Stimulated activated CD4-positive, alpha-beta T cell treated with anti-CD3 and anti-CD28 coated beads, Interleukin-1b, Interleukin-23, amount 100 ng/mL, for 24 hours (primary cell): ENCODE results near the gene SLCO1B3.

ENCODE experiments used
- DNase-seq, 4 experiments: peaks; one replicate each; pipeline ENCODE4 v3.0.0-alpha.2; 2020; ENCODE audit warnings: low read depth in 4 of 4, low spot score in 1 of 4

SLCO1B3 gene

DNA sequence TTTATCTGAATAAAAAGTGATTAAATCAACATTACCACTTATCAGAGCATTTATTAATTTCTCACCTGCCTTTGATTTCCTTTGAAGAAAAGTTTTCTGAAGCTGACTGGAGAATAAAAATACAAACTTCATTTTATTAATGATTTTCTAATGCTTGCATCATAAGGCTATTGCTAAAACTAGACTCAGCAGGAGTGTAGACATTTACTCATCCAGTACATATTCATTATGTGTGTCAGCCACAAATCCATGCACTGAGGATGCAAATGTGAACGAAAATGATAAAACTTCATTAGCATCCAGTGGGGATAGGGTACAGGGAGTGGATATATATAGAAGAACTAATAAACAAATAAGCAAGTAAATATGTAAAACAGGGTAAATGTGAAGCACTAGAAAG is 74.6 kb downstream of the SLCO1B3 start:
- DNase-seq, result no peak

GRCh38 chr12:20885552-20885951 is 75.0 kb downstream of the SLCO1B3 start:
- DNase-seq, result no peak

DNA sequence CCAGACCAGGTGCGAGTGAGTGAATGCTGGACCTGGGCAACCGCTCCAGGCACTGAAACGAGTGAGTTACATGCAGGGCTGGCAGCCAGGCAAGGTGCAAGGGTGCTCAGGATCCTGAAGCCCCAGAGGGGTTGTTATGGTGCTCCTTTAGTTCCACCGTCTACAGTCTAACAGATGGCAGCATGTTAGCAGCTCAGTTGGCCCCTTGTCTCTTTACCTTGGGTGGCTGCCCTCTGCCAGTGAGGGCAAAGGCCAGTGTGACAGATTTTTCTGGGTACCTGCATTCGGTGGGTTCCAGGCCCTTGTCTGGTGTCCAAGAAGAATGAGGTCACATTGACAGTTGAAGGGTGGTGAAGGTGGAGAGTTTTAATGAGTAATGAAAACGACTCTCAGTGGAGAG is 106.8 kb downstream of the SLCO1B3 start:
- DNase-seq, result no peak

- no peak for DNase-seq
These were observed 107.3 kb downstream of the SLCO1B3 start for GRCh38 chr12:20917819-20918218.

GRCh38 chr12:20931894-20932293 is 121.4 kb downstream of the SLCO1B3 start:
- no peak for DNase-seq

- no peak for DNase-seq
These were observed 136.2 kb downstream of the SLCO1B3 start for GRCh38 chr12:20946732-20947131.

DNA sequence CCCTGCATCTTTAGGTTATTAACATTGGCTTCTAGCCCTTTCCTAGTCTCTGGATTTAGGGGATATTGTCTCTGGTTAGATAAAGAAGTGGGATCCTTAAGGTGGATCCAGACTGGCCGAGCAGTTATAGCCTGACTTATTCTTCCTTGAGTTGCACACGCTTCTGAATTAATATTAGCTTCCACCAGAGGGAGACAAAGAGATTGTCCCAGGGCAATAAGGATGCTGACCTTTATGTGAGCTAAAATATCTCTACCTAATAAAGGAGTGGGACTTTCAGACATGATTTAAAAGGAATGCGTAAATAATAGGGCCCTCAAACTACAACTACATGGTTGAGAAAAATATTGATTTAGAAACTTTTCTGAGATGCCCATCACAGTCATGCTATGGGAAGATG is 139.7 kb downstream of the SLCO1B3 start:
- DNase-seq, result no peak

DNA sequence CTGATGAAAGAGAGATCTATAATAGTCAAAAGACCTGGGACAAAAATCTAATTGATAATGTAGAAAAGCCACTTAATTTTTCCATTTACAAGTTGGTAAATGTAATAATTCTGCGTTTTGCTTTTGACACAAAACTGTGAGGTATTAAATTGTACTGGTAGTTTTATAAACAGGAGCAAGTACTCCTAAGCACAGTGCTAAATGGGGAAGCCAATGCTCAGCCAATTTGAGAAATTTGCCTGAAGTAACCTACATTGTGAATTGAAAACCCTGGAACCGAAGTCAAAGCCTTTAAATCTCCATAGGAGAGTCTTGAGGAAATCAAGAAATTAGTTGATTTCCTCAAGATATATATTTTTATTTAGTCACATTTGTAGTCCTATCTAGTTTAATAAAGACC is 152.8 kb downstream of the SLCO1B3 start:
- DNase-seq, result no peak

DNA sequence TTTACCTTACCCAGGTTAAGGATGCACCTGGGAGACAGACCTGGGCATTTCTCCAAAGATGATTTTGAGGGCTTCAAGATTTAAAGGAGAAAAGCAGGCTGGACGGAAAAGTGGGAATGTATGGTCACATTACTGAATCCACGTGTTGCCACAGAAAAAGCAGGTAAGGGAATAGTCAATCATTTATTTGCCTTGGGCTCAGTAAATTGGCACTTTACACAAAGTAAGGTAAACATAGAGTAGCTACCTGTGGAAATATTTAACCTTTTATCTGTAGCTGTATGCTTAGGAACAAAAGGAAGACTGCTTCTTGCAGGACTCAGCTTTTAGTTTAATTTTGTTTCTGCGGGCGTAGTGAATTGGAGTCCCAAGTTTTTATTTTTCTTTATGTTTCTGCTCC is 153.3 kb downstream of the SLCO1B3 start:
- no peak for DNase-seq
